Measurements from ENCODE around the gene NFX1. TPM values are rescaled to one million over a fixed set of nuclear protein-coding genes. Genes with fewer than 3 reads are reported as not detected.

Gene NFX1
- total and polyA plus RNA-seq, 12 donors, result 17.5 to 44.4 (median 31.2) TPM

- Histone ChIP-seq H3K4me1 (replicated peaks in 1 of 2) (no peaks in the 10 kb centered on the region), H3K36me3 (replicated peaks in 1 of 2) (no peaks in the 10 kb centered on the region), H3K27ac (no peak overlapping the region), H3K9me3 (replicated peaks in 1 of 3) (no peaks in the 10 kb centered on the region), H3K27me3 (no peaks in the 10 kb centered on the region), H3K4me3 (no peak overlapping the region)
- 62 to 78% (median 73%) methylated on average over 3 of the region's 3 CpGs for WGBS, 4 donors
- intact Hi-C loops (cut with DNase I), result no loop called here
- DNase-seq, result no peak
- TF ChIP-seq CTCF (IDR thresholded peaks at IDR 0.05) (no peak), POLR2A (IDR thresholded peaks at IDR 0.05) (no peak)
Observed at GRCh38 chr9:33414268-33414667, 124.0 kb downstream of the NFX1 start.

GRCh38 chr9:33414889-33415500 is 124.7 kb downstream of the NFX1 start:
- 59 to 77% (median 64%) methylated on average over 5 to 13 of the region's 13 CpGs for WGBS, 4 donors
- Histone ChIP-seq H3K27me3 (no peaks in the 10 kb centered on the region), H3K4me1 (replicated peaks in 1 of 2) (no peaks in the 10 kb centered on the region), H3K36me3 (replicated peaks in 1 of 2) (no peaks in the 10 kb centered on the region), H3K4me3 (no peak overlapping the region), H3K27ac (no peak overlapping the region), H3K9me3 (replicated peaks in 1 of 3) (no peaks in the 10 kb centered on the region)
- DNase-seq, result no peak
- TF ChIP-seq CTCF (IDR thresholded peaks at IDR 0.05) (no peak), POLR2A (IDR thresholded peaks at IDR 0.05) (no peak)
- intact Hi-C loops (cut with DNase I), result loop anchor here (5.0 kb wide), 2 partner anchors 42 to 43 kb away; no protein-coding TSS in a partner anchor

GRCh38 chr9:33415501-33416038 is 125.3 kb downstream of the NFX1 start:
- Histone ChIP-seq H3K9me3 (replicated peaks in 1 of 3) (no peaks in the 10 kb centered on the region), H3K4me3 (no peak overlapping the region), H3K36me3 (replicated peaks in 1 of 2) (no peaks in the 10 kb centered on the region), H3K27me3 (no peaks in the 10 kb centered on the region), H3K27ac (no peak overlapping the region), H3K4me1 (replicated peaks in 1 of 2) (no peaks in the 10 kb centered on the region)
- TF ChIP-seq POLR2A (IDR thresholded peaks at IDR 0.05) (no peak), CTCF (IDR thresholded peaks at IDR 0.05) (peak; percentile 42 to 79 (median 73))
- peak; percentile 72 to 87 (median 80) for DNase-seq
- intact Hi-C loops (cut with DNase I), result loop anchor here (5.0 kb wide), 2 partner anchors 42 to 43 kb away; no protein-coding TSS in a partner anchor
- WGBS, 4 donors, result 19 to 38% (median 25%) methylated on average over 4 to 9 of the region's 9 CpGs

GRCh38 chr9:33416996-33417395 is 126.7 kb downstream of the NFX1 start:
- no peak overlapping the region for H3K27ac ChIP-seq
- H3K9me3 ChIP-seq (replicated peaks in 1 of 3), result no peaks in the 10 kb centered on the region
- no peak overlapping the region for H3K4me3 ChIP-seq
- H3K36me3 ChIP-seq (replicated peaks in 1 of 2), result no peaks in the 10 kb centered on the region
- TF ChIP-seq POLR2A (IDR thresholded peaks at IDR 0.05) (no peak), CTCF (IDR thresholded peaks at IDR 0.05) (no peak)
- H3K27me3 ChIP-seq, result no peaks in the 10 kb centered on the region
- DNase-seq, result no peak
- no peaks in the 10 kb centered on the region for H3K4me1 ChIP-seq (replicated peaks in 1 of 2)
- WGBS, 4 donors, result 61 to 66% (median 63%) methylated on average over 3 to 5 of the region's 5 CpGs
- intact Hi-C loops (cut with DNase I), result loop anchor here (5.0 kb wide), 2 partner anchors 40 to 45 kb away; no protein-coding TSS in a partner anchor
